HG03442 (cell line): ENCODE results near the gene OR6C76.
"Not testable (repeated sequence)": the region's sequence is repeated elsewhere in the genome, so short reads cannot be mapped to it uniquely, and the experiment has no call there.

Source experiments
- ATAC-seq: cut with Tn5 transposase; IDR thresholded peaks from one replicate; pipeline ENCODE4 v1.9.1; 2021; ENCODE audit warnings: mild to moderate bottlenecking, moderate library complexity; ENCODE audit not compliant: unreplicated experiment

Gene OR6C76

GRCh38 chr12:55425954-55426353 is at the start of gene OR6C76:
TSS of gene OR6C76 (plus strand) at chr12:55426254. CDS start at chr12:55426254, 0 bp downstream.
- no peak for ATAC-seq

- ATAC-seq = no peak
Measured at GRCh38 chr12:55385891-55386290, 40.2 kb upstream of the OR6C76 start.

- no peak for ATAC-seq
Measured at GRCh38 chr12:55392032-55392795, 33.8 kb upstream of the OR6C76 start.

- no peak for ATAC-seq
Measured at GRCh38 chr12:55396326-55396725, 29.7 kb upstream of the OR6C76 start.

- ATAC-seq = no peak
Measured at GRCh38 chr12:55400229-55400628, 25.8 kb upstream of the OR6C76 start, which contains the start of gene OR6C65. TSS of gene OR6C65 (plus strand) at chr12:55400529. CDS start at chr12:55400529, 0 bp downstream.

GRCh38 chr12:55407866-55408265 is 18.2 kb upstream of the OR6C76 start:
- ATAC-seq = no peak

GRCh38 chr12:55409133-55409532 is 16.9 kb upstream of the OR6C76 start:
- not testable (repeated sequence) for ATAC-seq

- ATAC-seq = not testable (repeated sequence)
Measured at GRCh38 chr12:55412138-55412537, 13.9 kb upstream of the OR6C76 start.

GRCh38 chr12:55413498-55414388 is 12.3 kb upstream of the OR6C76 start:
- ATAC-seq = not testable (repeated sequence)

- ATAC-seq = not testable (repeated sequence)
Measured at GRCh38 chr12:55414396-55414823, 11.6 kb upstream of the OR6C76 start.

GRCh38 chr12:55414889-55415288 is 11.2 kb upstream of the OR6C76 start:
- not testable (repeated sequence) for ATAC-seq

GRCh38 chr12:55416961-55417360 is 9.1 kb upstream of the OR6C76 start:
- no peak for ATAC-seq

- no peak for ATAC-seq
Measured at GRCh38 chr12:55420307-55420962, 5.6 kb upstream of the OR6C76 start.

- no peak for ATAC-seq
Measured at GRCh38 chr12:55428331-55429243, 2.5 kb downstream of the OR6C76 start.

GRCh38 chr12:55441233-55441632 is 15.2 kb downstream of the OR6C76 start:
- not testable (repeated sequence) for ATAC-seq

GRCh38 chr12:55443776-55444175 is 17.7 kb downstream of the OR6C76 start, which contains the start of gene OR6C2:
TSS of gene OR6C2 (plus strand) at chr12:55444076. CDS start at chr12:55452214, 8,138 bp downstream.
- ATAC-seq = no peak

GRCh38 chr12:55445357-55445756 is 19.3 kb downstream of the OR6C76 start:
- no peak for ATAC-seq

GRCh38 chr12:55446326-55446725 is 20.3 kb downstream of the OR6C76 start:
- no peak for ATAC-seq

- no peak for ATAC-seq
Measured at GRCh38 chr12:55448825-55449224, 22.8 kb downstream of the OR6C76 start.

GRCh38 chr12:55464926-55465325 is 38.9 kb downstream of the OR6C76 start:
- not testable (repeated sequence) for ATAC-seq
